ENCODE results near the gene ZYX. TPM values are rescaled to one million over a fixed set of nuclear protein-coding genes. Genes with fewer than 3 reads are reported as not detected.
"Not testable (repeated sequence)": the region's sequence is repeated elsewhere in the genome, so short reads cannot be mapped to it uniquely, and the experiment has no call there.

Gene ZYX
- total and polyA plus RNA-seq, 12 donors: 48.5 to 152 (median 74.6) TPM

GRCh38 chr7:143410521-143411004, 29.4 kb downstream of the ZYX start:
- Histone ChIP-seq H3K27ac (peak overlapping the region in 1 of 10 donors; percentile 36), H3K27me3 (peaks cover 0 to 30% (median 10%) of the 10 kb centered on the region in 7 donors), H3K36me3 (no peaks in the 10 kb centered on the region), H3K4me1 (peaks cover 3 to 64% (median 15%) of the 10 kb centered on the region in 9 donors), H3K9me3 (no peaks in the 10 kb centered on the region), H3K4me3 (no peak overlapping the region)
- WGBS, 2 donors: 33 to 43% methylated on average over 6 of the region's 6 CpGs
- ATAC-seq (peak in 5 of 8 donors; percentile 18 to 70 (median 49)), DNase-seq (no peak)
- intact Hi-C loops (cut with DNase I): loop anchor here in 6 of 10 donors (10.0 kb wide), 4 partner anchors 46 to 106 kb away; partner anchors contain the start of genes FAM131B (in 3 of the 6) and CLCN1 (in 1 of the 6)
- no peak for TF ChIP-seq CTCF (IDR thresholded peaks at IDR 0.05)

GRCh38 chr7:143411976-143412708, 31.0 kb downstream of the ZYX start:
- no peak for ATAC-seq
- 66 to 76% methylated on average over 5 of the region's 5 CpGs for WGBS, 2 donors
- no peak for TF ChIP-seq CTCF (IDR thresholded peaks at IDR 0.05)
- Histone ChIP-seq H3K4me3 (no peak overlapping the region), H3K9me3 (no peaks in the 10 kb centered on the region), H3K27me3 (peaks cover 0 to 33% (median 10%) of the 10 kb centered on the region in 7 donors), H3K4me1 (peaks cover 3 to 71% (median 15%) of the 10 kb centered on the region in 9 donors), H3K36me3 (no peaks in the 10 kb centered on the region), H3K27ac (no peak overlapping the region)
- no peak for DNase-seq
- intact Hi-C loops (cut with DNase I): loop anchor here in 6 of 10 donors (10.0 kb wide), 4 partner anchors 47 to 107 kb away; partner anchors contain the start of genes FAM131B (in 3 of the 6) and CLCN1 (in 1 of the 6)

GRCh38 chr7:143413123-143413522, 32.0 kb downstream of the ZYX start:
- Histone ChIP-seq H3K27me3 (peaks cover 0 to 33% (median 10%) of the 10 kb centered on the region in 7 donors), H3K4me3 (no peak overlapping the region), H3K4me1 (peaks cover 3 to 64% (median 15%) of the 10 kb centered on the region in 9 donors), H3K36me3 (no peaks in the 10 kb centered on the region), H3K9me3 (no peaks in the 10 kb centered on the region), H3K27ac (peak overlapping the region in 1 of 10 donors; percentile 51)
- intact Hi-C loops (cut with DNase I): loop anchor here in 6 of 10 donors (10.0 kb wide), 4 partner anchors 48 to 108 kb away; partner anchors contain the start of genes FAM131B (in 3 of the 6) and CLCN1 (in 1 of the 6)
- DNase-seq (no peak), ATAC-seq (no peak)
- TF ChIP-seq CTCF (IDR thresholded peaks at IDR 0.05): no peak
- 89 to 92% methylated on average over 8 of the region's 8 CpGs for WGBS, 2 donors

GRCh38 chr7:143415209-143415608, 34.1 kb downstream of the ZYX start:
- 88 to 90% methylated on average over 7 of the region's 7 CpGs for WGBS, 2 donors
- intact Hi-C loops (cut with DNase I): loop anchor here in 8 of 10 donors (5.0 to 10.0 kb wide), 9 partner anchors 33 to 178 kb away; partner anchors contain the start of genes FAM131B (in 3 of the 8), ZYX (in 2 of the 8) and CLCN1 (in 1 of the 8)

More at GRCh38 chr7:143415209-143415608, 34.1 kb downstream of the ZYX start:
- H3K27ac ChIP-seq, DNase-seq, H3K4me3 ChIP-seq, H3K9me3 ChIP-seq, H3K36me3 ChIP-seq, ATAC-seq: not testable (repeated sequence)
- Histone ChIP-seq H3K27me3 (peaks cover 0 to 29% (median 10%) of the 10 kb centered on the region in 7 donors), H3K4me1 (peaks cover 0 to 43% (median 5%) of the 10 kb centered on the region in 9 donors)
